Thyroid gland (tissue), 4 donors: ENCODE measurements around the gene CCDC175. TPM values are rescaled to one million over a fixed set of nuclear protein-coding genes. Genes with fewer than 3 reads are reported as not detected.

Source experiments
- DNase-seq, 2 donors: peaks; one replicate each; pipeline ENCODE4 v3.0.0-alpha.2; 2019
- H3K27ac ChIP-seq, 3 donors: fragments of 200-600 bp; sonication (generic); 1 replicate in 2 of 3; 2 replicates in 1 of 3; pipeline ENCODE4 v1.5.1; 2016 to 2019; ENCODE audit warnings: mild to moderate bottlenecking in 1 of 3, moderate library complexity in 1 of 3
- H3K27me3 ChIP-seq: fragments of 200-600 bp; sonication (generic); one replicate; pipeline ENCODE4 v1.5.1; 2019
- H3K36me3 ChIP-seq, 2 donors: fragments of 200-600 bp; sonication (generic); one replicate each; pipeline ENCODE4 v1.5.1; 2016 to 2019
- H3K4me1 ChIP-seq, 2 donors: fragments of 200-600 bp; sonication (generic); one replicate each; pipeline ENCODE4 v1.5.1; 2017 to 2019
- H3K4me3 ChIP-seq, 3 donors: fragments of 200-600 bp; sonication (generic); replicated peaks in 1 of 3; 1 replicate in 2 of 3; 2 replicates in 1 of 3; pipeline ENCODE4 v1.5.1; 2016; ENCODE audit warnings: mild to moderate bottlenecking in 1 of 3
- H3K9me3 ChIP-seq: fragments of 200-600 bp; sonication (generic); one replicate; pipeline ENCODE4 v1.5.1; 2017
- CTCF ChIP-seq, 6 experiments: fragments of 200-600 bp in 3 of 6; fragments of 450-650 bp in 3 of 6; sonication (generic) in 3 of 6; IDR thresholded peaks; one replicate each; pipeline ENCODE4 v1.5.1; 2016 to 2019; ENCODE audit warnings: antibody characterized with exemption in 6 of 6, mild to moderate bottlenecking in 2 of 6, inconsistent platforms in 1 of 6, moderate library complexity in 1 of 6
- POLR2A ChIP-seq, 2 donors: fragments of 450-650 bp; IDR thresholded peaks; one replicate each; pipeline ENCODE4 v1.6.1; 2017; ENCODE audit warnings: antibody characterized with exemption in 2 of 2, mild to moderate bottlenecking in 2 of 2, moderate library complexity in 1 of 2
- WGBS, 2 donors: methylation state at CpG; one replicate each; pipeline ENCODE4 v1.1.5; 2017; 5-methylcytosine and 5-hydroxymethylcytosine counted together
- intact Hi-C: fragments of 100-400 bp; cut with DNase I; formaldehyde crosslinking; loops from one replicate; pipeline ENCODE4 v1.15.1; 2023
- total RNA-seq, 4 donors: library from RNA; depleted of rRNA; stranded (reverse); fragments of >200 nt; gene quantifications; one replicate each; pipeline ENCODE4 v1.2.3, GENCODE V29; 2016

Gene CCDC175
- under 1 TPM in 1 of 4 donors, not detected in 3; 0.24 TPM for total RNA-seq

GRCh38 chr14:59576332-59577294, at the start of gene CCDC175:
Gene CCDC175 (minus strand): TSS chr14:59576812. CDS start chr14:59576775, 37 bp downstream.
- H3K27ac ChIP-seq, result no peak within 1 kb of the TSS
- intact Hi-C loops, result no loop called here

GRCh38 chr14:59622631-59623030, 46.0 kb upstream of the CCDC175 start:
- DNase-seq, result no peak
- WGBS, 2 donors, result 64 to 69% methylated on average over 2 of the region's 2 CpGs
- intact Hi-C loops, result no loop called here

More at GRCh38 chr14:59576332-59577294, at the start of gene CCDC175:
- Histone ChIP-seq H3K36me3 (no peaks in the 10 kb centered on the region), H3K9me3 (no peaks in the 10 kb centered on the region), H3K27me3 (no peaks in the 10 kb centered on the region), H3K4me3 (peak within 1 kb of the TSS in 2 of 3 donors; percentile 2 to 35), H3K4me1 (peaks cover 0 to 9% of the 10 kb centered on the region in 2 donors)
- peak; percentile 93 to 94 for DNase-seq
- WGBS, 2 donors, result 19 to 34% methylated on average over 26 to 41 of the region's 46 CpGs
- TF ChIP-seq CTCF (IDR thresholded peaks at IDR 0.05) (peak; percentile 17 to 77 (median 62)), POLR2A (IDR thresholded peaks at IDR 0.05) (no peak)

GRCh38 chr14:59619061-59619460, 42.4 kb upstream of the CCDC175 start:
- Histone ChIP-seq H3K27me3 (no peaks in the 10 kb centered on the region), H3K9me3 (no peaks in the 10 kb centered on the region), H3K4me3 (no peak overlapping the region), H3K4me1 (no peaks in the 10 kb centered on the region), H3K27ac (no peak overlapping the region), H3K36me3 (no peaks in the 10 kb centered on the region)
- TF ChIP-seq POLR2A (IDR thresholded peaks at IDR 0.05), result no peak
- TF ChIP-seq CTCF (IDR thresholded peaks at IDR 0.05), result no peak
- 57 to 72% methylated on average over 2 of the region's 2 CpGs for WGBS, 2 donors
- DNase-seq, result no peak
- intact Hi-C loops, result no loop called here

More at GRCh38 chr14:59622631-59623030, 46.0 kb upstream of the CCDC175 start:
- Histone ChIP-seq H3K27me3 (no peaks in the 10 kb centered on the region), H3K27ac (no peak overlapping the region), H3K36me3 (no peaks in the 10 kb centered on the region), H3K4me3 (no peak overlapping the region), H3K9me3 (no peaks in the 10 kb centered on the region), H3K4me1 (no peaks in the 10 kb centered on the region)
- TF ChIP-seq POLR2A (IDR thresholded peaks at IDR 0.05), result no peak

- no peak overlapping the region for H3K27ac ChIP-seq
- intact Hi-C loops, result no loop called here
- no peak for DNase-seq
- 55 to 71% methylated on average over 3 of the region's 3 CpGs for WGBS, 2 donors
- no peak for TF ChIP-seq POLR2A (IDR thresholded peaks at IDR 0.05)
- TF ChIP-seq CTCF (IDR thresholded peaks at IDR 0.05), result no peak
- H3K36me3 ChIP-seq, result no peaks in the 10 kb centered on the region
- no peaks in the 10 kb centered on the region for H3K27me3 ChIP-seq
- H3K4me3 ChIP-seq, result no peak overlapping the region
- no peaks in the 10 kb centered on the region for H3K9me3 ChIP-seq
- H3K4me1 ChIP-seq, result no peaks in the 10 kb centered on the region
These were observed 24.4 kb upstream of the CCDC175 start for GRCh38 chr14:59601056-59601455.

- Histone ChIP-seq H3K9me3 (no peaks in the 10 kb centered on the region), H3K36me3 (no peaks in the 10 kb centered on the region), H3K27ac (no peak overlapping the region), H3K4me1 (no peaks in the 10 kb centered on the region), H3K27me3 (no peaks in the 10 kb centered on the region), H3K4me3 (no peak overlapping the region)
- no peak for TF ChIP-seq CTCF (IDR thresholded peaks at IDR 0.05)
- no peak for TF ChIP-seq POLR2A (IDR thresholded peaks at IDR 0.05)
- WGBS, 2 donors, result 84 to 87% methylated on average over 2 of the region's 2 CpGs
- DNase-seq, result no peak
- intact Hi-C loops, result no loop called here
These were observed 23.8 kb upstream of the CCDC175 start for GRCh38 chr14:59600211-59600945.
